Hematopoietic multipotent progenitor cell treated with erythropoietin and hydrocortisone succinate and interleukin-3 and kit ligand, for 4 days (in vitro differentiated cells): ENCODE measurements around the gene RHBDD1.

Experiments
- DNase-seq: peaks from one replicate; pipeline ENCODE4 v3.0.0-alpha.2; 2015

The RHBDD1 gene

GRCh38 chr2:226888971-226889370 lies 53.1 kb downstream of the RHBDD1 start:
- no peak for DNase-seq

- no peak for DNase-seq
Observed at GRCh38 chr2:226890286-226890685, 54.4 kb downstream of the RHBDD1 start.

- DNase-seq = no peak
Observed at GRCh38 chr2:226891780-226892590, 56.1 kb downstream of the RHBDD1 start.

- DNase-seq = no peak
Observed at GRCh38 chr2:226892729-226893128, 56.9 kb downstream of the RHBDD1 start.

GRCh38 chr2:226893216-226893615 lies 57.4 kb downstream of the RHBDD1 start:
- DNase-seq = no peak

GRCh38 chr2:226894752-226895151 lies 58.9 kb downstream of the RHBDD1 start:
- DNase-seq = no peak

- DNase-seq = no peak
Observed at GRCh38 chr2:226895579-226895978, 59.7 kb downstream of the RHBDD1 start.

GRCh38 chr2:226898121-226898520 lies 62.3 kb downstream of the RHBDD1 start:
- no peak for DNase-seq

GRCh38 chr2:226898897-226899296 lies 63.0 kb downstream of the RHBDD1 start:
- DNase-seq = no peak

GRCh38 chr2:226902041-226902966 lies 66.5 kb downstream of the RHBDD1 start:
- DNase-seq = no peak

GRCh38 chr2:226903179-226903578 lies 67.3 kb downstream of the RHBDD1 start:
- DNase-seq = no peak

GRCh38 chr2:226904592-226904991 lies 68.7 kb downstream of the RHBDD1 start:
- no peak for DNase-seq

GRCh38 chr2:226905718-226906117 lies 69.9 kb downstream of the RHBDD1 start:
- no peak for DNase-seq

GRCh38 chr2:226906163-226906693 lies 70.4 kb downstream of the RHBDD1 start:
- DNase-seq = no peak

GRCh38 chr2:226909126-226909525 lies 73.3 kb downstream of the RHBDD1 start:
- no peak for DNase-seq

- no peak for DNase-seq
Observed at GRCh38 chr2:226909836-226910235, 74.0 kb downstream of the RHBDD1 start.

- no peak for DNase-seq
Observed at GRCh38 chr2:226910384-226910783, 74.5 kb downstream of the RHBDD1 start.

- peak; percentile 20 for DNase-seq
Observed at GRCh38 chr2:226911932-226912331, 76.1 kb downstream of the RHBDD1 start.

GRCh38 chr2:226913641-226914040 lies 77.8 kb downstream of the RHBDD1 start:
- DNase-seq = no peak

GRCh38 chr2:226915846-226916360 lies 80.0 kb downstream of the RHBDD1 start:
- no peak for DNase-seq

- DNase-seq = no peak
Observed at GRCh38 chr2:226916669-226917068, 80.8 kb downstream of the RHBDD1 start.

- no peak for DNase-seq
Observed at GRCh38 chr2:226932443-226932842, 96.6 kb downstream of the RHBDD1 start.

- DNase-seq = no peak
Observed at GRCh38 chr2:226934546-226935201, 98.8 kb downstream of the RHBDD1 start.
